ENCODE results near the gene SYT17.

DNA sequence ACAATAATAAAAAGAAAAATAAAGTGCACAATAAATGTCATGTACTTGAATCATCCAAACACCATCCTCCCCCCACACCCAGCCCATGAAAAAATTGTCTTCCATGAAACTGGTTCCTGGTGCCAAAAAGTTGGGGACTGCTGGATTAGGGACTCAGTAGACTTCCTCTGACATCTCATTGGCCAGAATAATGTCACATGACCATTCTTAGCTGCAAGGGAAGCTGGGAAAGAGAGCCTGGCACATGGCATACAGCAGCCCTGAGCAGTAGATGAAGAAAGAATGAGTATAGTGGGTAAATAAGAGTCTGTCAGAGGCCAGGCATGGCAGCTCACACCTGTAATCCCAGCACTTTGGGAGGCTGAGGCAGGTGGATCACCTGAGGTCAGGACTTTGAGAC lies 41.7 kb upstream of the SYT17 start:
- TF ChIP-seq EZH2 (IDR thresholded peaks at IDR 0.05; ENCODE audit: borderline replicate concordance, low read depth, low read length, severe bottlenecking): no peak
- TF ChIP-seq, protein P1, sequence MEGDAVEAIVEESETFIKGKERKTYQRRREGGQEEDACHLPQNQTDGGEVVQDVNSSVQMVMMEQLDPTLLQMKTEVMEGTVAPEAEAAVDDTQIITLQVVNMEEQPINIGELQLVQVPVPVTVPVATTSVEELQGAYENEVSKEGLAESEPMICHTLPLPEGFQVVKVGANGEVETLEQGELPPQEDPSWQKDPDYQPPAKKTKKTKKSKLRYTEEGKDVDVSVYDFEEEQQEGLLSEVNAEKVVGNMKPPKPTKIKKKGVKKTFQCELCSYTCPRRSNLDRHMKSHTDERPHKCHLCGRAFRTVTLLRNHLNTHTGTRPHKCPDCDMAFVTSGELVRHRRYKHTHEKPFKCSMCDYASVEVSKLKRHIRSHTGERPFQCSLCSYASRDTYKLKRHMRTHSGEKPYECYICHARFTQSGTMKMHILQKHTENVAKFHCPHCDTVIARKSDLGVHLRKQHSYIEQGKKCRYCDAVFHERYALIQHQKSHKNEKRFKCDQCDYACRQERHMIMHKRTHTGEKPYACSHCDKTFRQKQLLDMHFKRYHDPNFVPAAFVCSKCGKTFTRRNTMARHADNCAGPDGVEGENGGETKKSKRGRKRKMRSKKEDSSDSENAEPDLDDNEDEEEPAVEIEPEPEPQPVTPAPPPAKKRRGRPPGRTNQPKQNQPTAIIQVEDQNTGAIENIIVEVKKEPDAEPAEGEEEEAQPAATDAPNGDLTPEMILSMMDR (IDR thresholded peaks at IDR 0.05; ENCODE audit: borderline replicate concordance, extremely low read depth, low read length, poor library complexity, severe bottlenecking): no peak

All from DND-41 (cell line).